Osteoblast (primary cell): ENCODE measurements around the gene FAM219B. TPM values are rescaled to one million over a fixed set of nuclear protein-coding genes. Genes with fewer than 3 reads are reported as not detected.

Experiments
- DNase-seq: peaks from one replicate; pipeline ENCODE4 v3.0.0; 2011; ENCODE audit warnings: low spot score, mixed read lengths; ENCODE audit not compliant: insufficient read length; ENCODE audit errors: missing footprints
- H2AFZ ChIP-seq: 2 replicates; pipeline ENCODE4 v1.6.0; 2011; ENCODE audit warnings: mild to moderate bottlenecking, low read length
- H3K27ac ChIP-seq: 2 replicates; pipeline ENCODE4 v1.5.1; 2011; ENCODE audit warnings: mild to moderate bottlenecking, low read depth, low read length, moderate library complexity
- H3K27me3 ChIP-seq: 2 replicates; pipeline ENCODE4 v1.6.0; 2012; ENCODE audit warnings: mild to moderate bottlenecking, control low read depth, inconsistent platforms, low read length, moderate library complexity; ENCODE audit not compliant: insufficient read depth
- H3K36me3 ChIP-seq: 2 replicates; pipeline ENCODE4 v1.5.1; 2011; ENCODE audit warnings: mild to moderate bottlenecking, low read length, control low read depth, moderate library complexity; ENCODE audit not compliant: insufficient read depth
- H3K4me1 ChIP-seq: 2 replicates; pipeline ENCODE4 v1.5.1; 2011; ENCODE audit warnings: mild to moderate bottlenecking, low read length, control low read depth, moderate library complexity; ENCODE audit not compliant: insufficient read depth
- H3K4me2 ChIP-seq: 2 replicates; pipeline ENCODE4 v1.6.0; 2011; ENCODE audit warnings: mild to moderate bottlenecking, low read length; ENCODE audit not compliant: insufficient read depth
- H3K4me3 ChIP-seq: fragments of 200-600 bp; sonication (generic); 3 replicates; pipeline ENCODE4 v1.5.1; 2012; ENCODE audit warnings: mild to moderate bottlenecking, low read length, inconsistent platforms; ENCODE audit not compliant: insufficient read depth
- H3K79me2 ChIP-seq: 2 replicates; pipeline ENCODE4 v1.6.0; 2012; ENCODE audit warnings: mild to moderate bottlenecking, low read length, control low read depth, inconsistent platforms; ENCODE audit not compliant: insufficient read depth
- H3K9me3 ChIP-seq: 2 replicates; pipeline ENCODE4 v1.5.1; 2011; ENCODE audit warnings: low read depth, low read length, control low read depth
- H4K20me1 ChIP-seq: 2 replicates; pipeline ENCODE4 v1.6.0; 2012; ENCODE audit warnings: mild to moderate bottlenecking, low read length, control low read depth; ENCODE audit not compliant: insufficient read depth
- CTCF ChIP-seq: IDR thresholded peaks from 2 replicates; pipeline ENCODE4 v1.5.1; 2011; ENCODE audit warnings: mild to moderate bottlenecking, low read depth, low read length, moderate library complexity; ENCODE audit errors: extremely low read depth
- total RNA-seq: library from RNA; depleted of rRNA; stranded (reverse); fragments of >200 nt; gene quantifications from 2 replicates; pipeline ENCODE4 v1.2.3, GENCODE V29; 2012

The FAM219B gene
- total RNA-seq, 1 donor: 36.6 TPM

GRCh38 chr15:74908635-74909034 lies 2.0 kb upstream of the FAM219B start:
- H2AFZ ChIP-seq: no peak overlapping the region
- peaks cover 16% of the 10 kb centered on the region for H3K4me1 ChIP-seq
- no peaks in the 10 kb centered on the region for H3K9me3 ChIP-seq
- H3K27me3 ChIP-seq: no peaks in the 10 kb centered on the region
- no peaks in the 10 kb centered on the region for H4K20me1 ChIP-seq
- DNase-seq: no peak
- peaks cover 22% of the 10 kb centered on the region for H3K79me2 ChIP-seq
- TF ChIP-seq CTCF: no peak
- H3K27ac ChIP-seq: no peak overlapping the region
- H3K36me3 ChIP-seq: peaks cover 29% of the 10 kb centered on the region
- no peak overlapping the region for H3K4me2 ChIP-seq
- H3K4me3 ChIP-seq: no peak overlapping the region

DNA sequence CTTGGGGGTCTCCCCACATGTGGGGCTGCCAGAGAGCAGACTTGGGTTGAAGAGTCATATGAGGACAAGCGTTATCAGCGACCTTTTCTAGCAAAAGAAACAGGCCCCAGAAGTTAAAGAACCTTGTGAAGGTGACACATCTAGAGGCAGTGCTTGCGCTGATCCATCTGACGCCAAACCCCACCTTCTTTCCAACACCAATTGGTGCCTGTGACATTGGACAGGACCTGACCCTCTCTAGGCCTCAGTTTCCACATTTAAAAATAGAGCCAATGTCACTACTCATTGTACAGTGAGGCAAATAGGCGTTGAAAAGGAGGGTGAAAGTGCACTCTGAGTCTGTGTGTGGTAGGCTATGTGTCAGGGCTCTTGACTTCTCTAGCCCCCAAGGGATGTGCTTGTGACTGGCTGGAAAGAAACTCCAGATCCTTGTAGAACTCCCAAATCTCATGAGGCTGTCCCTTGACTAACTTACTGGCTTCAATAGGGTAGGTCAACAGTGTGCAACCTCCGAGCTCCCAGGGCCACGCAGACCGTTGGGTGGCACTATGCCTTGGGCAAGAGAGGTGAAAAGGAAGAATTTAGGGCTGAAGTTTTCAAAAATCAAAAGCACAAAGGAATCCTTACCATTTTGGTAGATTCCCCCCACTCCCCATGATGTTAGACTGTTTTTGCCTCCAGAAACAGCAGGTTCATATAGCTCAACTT lies 666 bp upstream of the FAM219B start:
- peaks cover 27% of the 10 kb centered on the region for H3K36me3 ChIP-seq
- peak overlapping the region; percentile 95 for H2AFZ ChIP-seq

GRCh38 chr15:74906067-74906449 lies 593 bp downstream of the FAM219B start:
- peak overlapping the region; percentile 95 for H2AFZ ChIP-seq
- peak overlapping the region; percentile 95 for H3K4me2 ChIP-seq
- H3K4me3 ChIP-seq: peak overlapping the region; percentile 86
- peaks cover 3% of the 10 kb centered on the region for H4K20me1 ChIP-seq
- TF ChIP-seq CTCF: no peak
- H3K27me3 ChIP-seq: no peaks in the 10 kb centered on the region
- peak overlapping the region; percentile 76 for H3K27ac ChIP-seq
- no peaks in the 10 kb centered on the region for H3K9me3 ChIP-seq
- H3K4me1 ChIP-seq: peaks cover 16% of the 10 kb centered on the region
- DNase-seq: peak; percentile 91
- H3K79me2 ChIP-seq: peaks cover 22% of the 10 kb centered on the region
- peaks cover 32% of the 10 kb centered on the region for H3K36me3 ChIP-seq

More for the DNA sequence above, 666 bp upstream of the FAM219B start:
- peak; percentile 81 for DNase-seq
- no peak for TF ChIP-seq CTCF
- Histone ChIP-seq H3K79me2 (peaks cover 22% of the 10 kb centered on the region), H3K9me3 (no peaks in the 10 kb centered on the region), H4K20me1 (no peaks in the 10 kb centered on the region), H3K4me1 (peaks cover 16% of the 10 kb centered on the region), H3K4me2 (peak overlapping the region; percentile 95), H3K4me3 (peak overlapping the region; percentile 86), H3K27me3 (no peaks in the 10 kb centered on the region), H3K27ac (peak overlapping the region; percentile 76)

DNA sequence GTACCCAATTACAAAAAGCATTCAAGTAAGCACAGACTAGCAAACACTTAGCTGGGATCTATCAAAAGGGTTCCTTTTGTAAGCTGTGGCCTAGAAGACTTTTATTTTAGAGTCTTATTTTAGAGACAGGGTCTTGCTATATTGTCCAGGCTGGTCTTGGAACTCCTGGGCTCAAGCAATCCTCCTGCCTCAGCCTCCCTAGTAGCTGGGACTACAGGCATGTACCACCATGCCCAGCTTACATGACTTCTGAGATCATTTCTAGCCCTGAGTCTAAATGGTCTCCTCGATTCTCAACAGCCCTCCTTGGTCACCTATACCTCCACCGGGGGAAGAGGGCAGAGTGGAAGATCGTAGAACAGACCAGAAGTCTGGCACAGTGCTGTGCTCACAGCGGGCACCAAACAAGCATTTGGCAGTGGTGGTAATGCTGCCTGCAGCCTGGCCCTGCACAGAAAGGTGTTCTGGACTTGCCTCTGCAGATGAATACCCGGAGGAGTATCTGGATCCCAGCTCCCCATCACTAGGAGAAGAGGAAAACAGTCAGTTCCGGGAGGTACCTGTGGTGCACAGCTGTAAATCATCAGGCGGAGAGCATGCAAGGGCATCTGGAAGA lies 2.4 kb downstream of the FAM219B start:
- peaks cover 16% of the 10 kb centered on the region for H3K4me1 ChIP-seq
- no peaks in the 10 kb centered on the region for H3K27me3 ChIP-seq
- peaks cover 49% of the 10 kb centered on the region for H3K36me3 ChIP-seq
- H3K9me3 ChIP-seq: no peaks in the 10 kb centered on the region
- no peak for DNase-seq
- peaks cover 22% of the 10 kb centered on the region for H3K79me2 ChIP-seq
- TF ChIP-seq CTCF: no peak
- no peak overlapping the region for H2AFZ ChIP-seq
- peaks cover 4% of the 10 kb centered on the region for H4K20me1 ChIP-seq
- H3K4me3 ChIP-seq: no peak overlapping the region
- H3K4me2 ChIP-seq: no peak overlapping the region
- peak overlapping the region; percentile 27 for H3K27ac ChIP-seq
